Activated CD4-positive, alpha-beta T cell treated with anti-CD3 and anti-CD28 coated beads, Interleukin-2, amount 50 U/mL, for 1 hour (primary cell): ENCODE data around the gene STT3A.

Experiments used
- DNase-seq: peaks from one replicate; pipeline ENCODE4 v3.0.0-alpha.2; 2020

Gene STT3A

GRCh38 chr11:125670172-125670571 is 77.5 kb downstream of the STT3A start:
- no peak for DNase-seq

- DNase-seq, result no peak
These were observed 78.9 kb downstream of the STT3A start for GRCh38 chr11:125671561-125671960.
